NT2/D1 (cell line): ENCODE measurements around the gene ESD.

Experiments
- DNase-seq: peaks from one replicate; pipeline ENCODE4 v3.0.0-alpha.2; 2011; ENCODE audit warnings: low read depth, low spot score
- H3K27me3 ChIP-seq: 2 replicates; pipeline ENCODE4 v1.6.0; 2011; ENCODE audit warnings: mild to moderate bottlenecking; ENCODE audit not compliant: insufficient read length, insufficient read depth
- H3K36me3 ChIP-seq: 2 replicates; pipeline ENCODE4 v1.6.1; 2011; ENCODE audit warnings: mild to moderate bottlenecking, low read length, mixed read lengths; ENCODE audit not compliant: insufficient read depth, insufficient read length
- H3K4me1 ChIP-seq: 2 replicates; pipeline ENCODE4 v1.5.1; 2011; ENCODE audit not compliant: insufficient read depth, insufficient read length
- H3K4me3 ChIP-seq: 2 replicates; pipeline ENCODE4 v1.5.1; 2011; ENCODE audit warnings: low read depth; ENCODE audit not compliant: insufficient read length
- H3K9ac ChIP-seq: 2 replicates; pipeline ENCODE4 v1.6.0; 2011; ENCODE audit warnings: low read depth; ENCODE audit not compliant: insufficient read length
- H3K9me3 ChIP-seq: 2 replicates; pipeline ENCODE4 v1.5.1; 2011; ENCODE audit warnings: mild to moderate bottlenecking, low read length; ENCODE audit not compliant: insufficient read depth
- SUZ12 ChIP-seq: IDR thresholded peaks from 2 replicates; pipeline ENCODE4 v1.6.1; 2011; ENCODE audit not compliant: insufficient read length, insufficient read depth; ENCODE audit errors: extremely low read depth
- YY1 ChIP-seq: IDR thresholded peaks from 2 replicates; pipeline ENCODE4 v1.6.1; 2011; ENCODE audit not compliant: insufficient read length, insufficient read depth
- ZNF274 ChIP-seq: IDR thresholded peaks from 2 replicates; pipeline ENCODE4 v1.6.1; 2011; ENCODE audit warnings: mild to moderate bottlenecking, low read depth, low read length

The ESD gene

DNA sequence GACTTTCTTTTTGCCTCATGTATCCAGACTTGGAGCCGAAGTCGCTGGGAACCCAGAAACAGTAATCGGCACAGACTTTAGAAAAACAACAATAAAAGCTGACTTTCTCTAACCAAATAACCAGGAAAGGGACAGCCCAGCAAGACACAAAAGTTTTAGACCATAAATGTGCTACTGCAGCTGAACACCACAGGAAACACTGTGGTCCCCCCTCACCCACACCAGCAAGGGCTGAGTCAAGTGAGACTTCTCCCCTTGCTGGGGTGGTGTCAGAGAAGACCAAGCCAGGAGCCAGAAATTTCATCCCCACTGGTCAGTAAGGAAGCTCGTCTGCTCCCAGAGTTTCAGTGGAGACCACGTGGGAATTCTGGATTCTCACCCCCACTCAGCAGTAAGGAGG, 70.6 kb downstream of the ESD start:
- Histone ChIP-seq H3K9ac (no peak overlapping the region), H3K4me1 (no peaks in the 10 kb centered on the region), H3K36me3 (peaks cover 18% of the 10 kb centered on the region), H3K4me3 (no peak overlapping the region), H3K9me3 (no peaks in the 10 kb centered on the region), H3K27me3 (no peaks in the 10 kb centered on the region)
- TF ChIP-seq SUZ12 (no peak), ZNF274 (no peak), YY1 (no peak)
- no peak for DNase-seq
